GM18858 (cell line): Measurements from ENCODE around the gene SETD1A.

Experiments used
- ATAC-seq: cut with Tn5 transposase; IDR thresholded peaks from one replicate; pipeline ENCODE4 v1.9.1; 2021; ENCODE audit not compliant: unreplicated experiment

The SETD1A gene

DNA sequence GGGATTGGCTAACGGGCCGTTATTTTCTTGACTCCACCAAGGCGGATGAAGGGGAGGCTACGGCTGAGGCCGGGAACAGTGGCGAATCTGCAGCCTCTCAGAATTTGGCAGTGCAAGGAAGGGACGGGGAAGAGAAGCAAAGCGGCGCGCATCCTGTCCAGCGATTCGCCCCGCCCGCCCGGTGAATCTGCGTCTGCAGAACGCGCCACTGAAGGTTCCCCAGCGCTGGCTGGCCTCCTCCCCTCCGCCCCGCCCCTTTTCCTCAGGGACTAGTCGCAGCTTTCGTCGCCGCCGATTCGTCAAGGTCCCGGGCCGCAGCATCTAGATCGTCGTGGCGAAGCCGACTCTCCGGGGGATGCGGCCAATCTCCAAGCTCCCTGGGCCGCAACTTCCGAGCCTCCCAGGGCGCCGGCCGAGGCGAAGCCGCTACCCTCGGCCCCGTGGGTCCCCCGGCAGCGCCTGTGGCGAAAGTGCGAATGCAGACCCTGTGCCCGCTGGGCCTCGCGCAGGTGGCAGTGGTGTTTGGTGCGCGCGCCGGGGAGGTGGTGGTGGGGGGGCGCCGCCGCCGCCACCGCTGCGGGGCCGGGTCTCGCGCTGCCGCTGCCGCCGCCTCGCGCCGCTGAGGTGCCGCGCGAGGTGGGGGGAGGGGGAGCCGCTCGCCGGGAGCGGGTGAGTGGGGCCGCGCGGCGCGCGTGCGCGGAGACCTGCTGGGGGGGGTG, at the start of gene SETD1A:
TSS of gene SETD1A (plus strand) at position 299 of the 719 bp plus-strand sequence. CDS start 978 bp downstream, outside the sequence.
- peak; percentile 47 for ATAC-seq

DNA sequence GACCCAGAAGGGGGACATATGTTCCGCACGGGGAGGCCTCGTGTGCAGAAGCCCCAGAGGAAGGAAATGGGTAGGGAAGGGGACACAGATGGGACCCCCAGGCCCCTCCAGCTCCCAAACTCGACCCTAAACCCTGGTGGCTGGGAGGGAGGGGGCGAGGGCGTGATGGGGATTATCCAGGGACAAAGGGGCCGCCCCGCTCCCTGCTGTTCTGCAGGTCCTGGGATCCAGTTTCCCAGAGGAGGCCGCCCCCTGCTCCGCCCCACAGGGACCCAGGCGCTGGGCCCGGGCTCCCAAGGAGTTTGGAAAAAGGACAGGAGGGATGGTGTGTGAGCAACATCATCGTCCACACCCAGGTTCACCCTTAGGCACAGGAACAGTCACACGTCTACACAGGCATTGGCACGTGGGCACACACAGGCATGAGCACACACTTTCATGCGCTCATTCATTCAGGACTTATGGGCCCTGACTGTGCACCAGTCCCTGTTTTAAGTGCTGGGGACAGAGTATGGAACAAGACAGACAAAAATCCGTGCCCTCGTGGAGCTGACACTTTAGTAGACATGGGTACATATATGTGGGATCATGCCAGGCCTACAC, 47.0 kb upstream of the SETD1A start:
- ATAC-seq, result no peak

DNA sequence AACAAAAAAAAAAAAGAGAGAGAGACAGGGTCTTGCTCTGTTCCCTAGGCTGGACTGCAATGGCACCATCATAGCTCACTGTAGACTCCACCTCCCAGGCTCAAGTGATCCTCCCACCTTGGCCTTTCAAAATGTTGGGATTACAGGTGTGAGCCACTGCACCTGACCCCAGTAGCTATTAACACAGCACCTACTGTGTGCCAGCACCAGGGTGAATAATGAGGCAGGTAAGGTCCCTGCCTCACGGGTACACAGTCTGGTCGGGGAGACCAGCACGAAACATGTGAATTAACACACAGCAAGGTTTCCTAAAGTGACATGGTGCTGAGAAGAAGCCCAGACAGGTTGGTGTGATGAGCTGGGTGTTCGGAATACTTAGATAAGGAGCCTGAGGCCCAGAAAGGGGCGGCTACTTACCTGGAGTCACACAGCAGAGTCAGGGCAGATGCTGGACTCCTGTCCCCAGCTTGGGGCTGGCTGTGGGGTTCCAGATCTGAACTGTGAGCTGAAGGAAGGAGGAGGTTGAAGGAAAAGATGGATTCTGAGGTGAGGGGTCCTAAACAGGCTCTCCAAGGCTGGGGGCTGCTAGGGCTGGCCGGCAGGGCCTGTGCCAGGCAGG, 44.7 kb upstream of the SETD1A start:
- ATAC-seq, result no peak

DNA sequence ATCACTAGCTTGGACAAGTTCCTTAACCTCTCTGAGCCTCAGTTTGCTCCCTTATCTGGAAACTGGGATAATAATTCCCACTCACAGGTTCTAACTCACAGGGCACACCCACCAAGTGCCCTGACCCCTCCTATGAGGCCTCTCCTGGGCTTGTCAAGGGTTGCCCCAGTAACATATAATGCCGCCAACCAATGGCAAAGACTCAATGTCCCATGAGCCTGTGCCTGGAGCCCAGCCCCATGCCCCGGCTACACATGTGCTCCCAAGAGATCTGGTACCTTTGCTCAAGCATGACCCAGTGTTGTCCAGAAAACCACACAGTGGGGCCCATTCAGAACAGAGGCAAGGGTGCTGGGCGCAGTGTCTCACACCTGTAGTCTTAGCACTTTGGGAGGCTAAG, 42.7 kb upstream of the SETD1A start:
- no peak for ATAC-seq

DNA sequence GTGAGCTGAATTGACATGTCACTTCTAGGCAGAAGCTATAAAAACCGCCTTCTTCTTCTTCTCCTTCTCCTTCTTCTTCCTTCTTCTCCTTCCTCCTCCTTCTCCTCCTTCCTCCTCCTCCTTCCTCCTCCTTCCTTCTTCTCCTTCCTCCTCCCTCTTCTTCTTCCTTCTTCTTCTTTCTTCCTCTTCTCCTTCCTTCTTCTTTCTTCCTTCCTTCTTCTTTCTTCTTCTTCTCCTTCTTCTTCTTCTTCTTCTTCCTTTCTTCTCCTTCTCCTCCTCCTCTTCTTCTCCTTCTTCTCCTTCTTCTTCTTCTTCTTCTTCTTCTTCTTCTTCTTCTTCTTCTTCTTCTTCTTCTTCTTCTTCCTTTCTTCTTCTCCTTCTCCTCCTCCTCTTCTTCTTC, 38.9 kb upstream of the SETD1A start:
- ATAC-seq, result no peak

DNA sequence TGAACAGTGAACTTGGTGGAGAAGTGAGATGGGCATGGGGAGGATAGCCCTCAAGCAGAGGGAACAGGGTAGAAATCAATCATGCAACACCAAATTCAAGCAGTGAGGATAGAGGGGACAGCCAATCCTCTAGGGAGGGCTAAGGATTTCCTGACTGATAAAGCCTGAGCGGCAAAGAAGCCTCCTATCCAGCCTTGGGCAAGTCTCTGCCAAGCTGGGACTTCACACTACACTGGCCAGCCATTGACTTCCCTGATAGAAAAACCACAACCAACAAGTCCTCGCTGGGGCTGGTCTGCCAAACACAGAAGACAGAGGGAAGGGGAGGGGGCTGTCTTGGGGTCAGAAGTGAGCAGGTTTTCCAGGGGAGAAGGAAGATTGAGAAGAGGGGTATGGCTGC, 36.7 kb upstream of the SETD1A start:
- ATAC-seq, result no peak

DNA sequence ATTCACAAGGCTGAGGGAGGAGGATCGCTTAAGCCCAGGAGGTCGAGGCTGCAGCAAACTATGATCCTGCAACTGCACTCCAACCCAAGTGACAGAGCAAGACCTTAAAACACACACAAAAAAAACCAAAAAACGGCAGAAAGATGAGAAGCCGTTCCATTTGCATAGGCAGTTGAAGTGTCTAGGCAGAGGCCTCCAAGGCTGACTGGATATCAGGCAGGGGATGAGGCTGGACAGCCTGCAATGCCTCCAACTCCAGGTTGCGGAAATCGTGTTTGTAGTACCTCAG, 36.2 kb upstream of the SETD1A start:
- no peak for ATAC-seq

DNA sequence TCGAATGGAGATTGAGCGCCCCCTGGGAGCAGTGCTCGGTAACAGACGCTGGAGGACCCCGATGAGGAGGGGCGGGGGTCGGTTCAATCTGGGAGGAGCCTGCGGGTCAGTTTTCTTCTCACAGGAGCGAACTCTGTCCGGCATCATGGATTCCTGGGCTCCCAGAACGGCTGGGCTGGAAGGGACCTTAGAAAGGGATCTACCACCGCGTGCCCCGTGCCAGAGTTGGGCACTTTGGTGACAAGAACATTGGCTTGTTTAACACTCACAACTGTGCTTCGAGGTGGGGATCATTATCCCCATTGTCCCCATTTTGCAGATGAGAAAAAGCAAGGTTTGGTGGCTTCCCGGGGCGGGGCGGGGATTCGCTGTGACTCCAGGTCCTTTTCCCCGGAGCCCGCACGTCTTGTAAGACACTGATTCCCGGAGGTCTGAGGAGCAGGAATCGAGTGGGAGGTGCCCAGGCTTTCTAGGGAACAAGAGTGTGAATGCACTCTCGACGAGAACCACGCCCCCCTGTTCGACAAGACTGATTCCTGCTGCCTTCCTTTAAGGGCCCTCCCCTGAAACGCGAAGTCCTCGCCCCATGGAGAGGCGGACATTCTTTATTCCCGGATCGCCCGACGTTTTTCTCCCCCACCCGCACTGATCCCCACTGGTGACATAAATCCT, 35.7 kb upstream of the SETD1A start:
- no peak for ATAC-seq

DNA sequence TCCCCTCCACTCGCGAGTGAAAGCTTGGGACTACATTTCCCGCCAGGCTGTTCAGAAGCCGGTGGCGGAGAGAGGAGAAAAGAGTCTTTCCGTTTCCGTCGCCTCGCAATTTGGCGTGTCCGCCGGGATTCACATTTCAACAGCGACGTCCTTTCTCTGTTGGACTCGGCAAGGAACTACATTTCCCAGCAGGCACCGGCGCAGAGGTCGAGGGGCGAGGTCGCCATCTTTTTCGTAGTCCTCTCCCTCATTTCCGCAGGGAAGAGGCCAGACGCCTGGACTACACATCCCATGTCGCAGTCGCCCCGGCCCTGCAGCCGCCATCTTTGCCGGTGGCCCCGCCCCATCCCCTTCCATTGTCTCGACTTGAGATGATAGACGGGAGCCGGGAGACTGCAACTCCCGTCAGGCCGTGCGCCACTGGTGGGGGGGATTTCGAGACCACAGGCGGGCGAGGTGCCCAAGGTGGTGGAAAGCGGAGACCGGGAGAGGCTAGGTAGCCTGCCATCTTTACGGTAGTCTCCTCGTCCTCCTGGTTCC, 35.1 kb upstream of the SETD1A start:
- ATAC-seq, result peak; percentile 48

DNA sequence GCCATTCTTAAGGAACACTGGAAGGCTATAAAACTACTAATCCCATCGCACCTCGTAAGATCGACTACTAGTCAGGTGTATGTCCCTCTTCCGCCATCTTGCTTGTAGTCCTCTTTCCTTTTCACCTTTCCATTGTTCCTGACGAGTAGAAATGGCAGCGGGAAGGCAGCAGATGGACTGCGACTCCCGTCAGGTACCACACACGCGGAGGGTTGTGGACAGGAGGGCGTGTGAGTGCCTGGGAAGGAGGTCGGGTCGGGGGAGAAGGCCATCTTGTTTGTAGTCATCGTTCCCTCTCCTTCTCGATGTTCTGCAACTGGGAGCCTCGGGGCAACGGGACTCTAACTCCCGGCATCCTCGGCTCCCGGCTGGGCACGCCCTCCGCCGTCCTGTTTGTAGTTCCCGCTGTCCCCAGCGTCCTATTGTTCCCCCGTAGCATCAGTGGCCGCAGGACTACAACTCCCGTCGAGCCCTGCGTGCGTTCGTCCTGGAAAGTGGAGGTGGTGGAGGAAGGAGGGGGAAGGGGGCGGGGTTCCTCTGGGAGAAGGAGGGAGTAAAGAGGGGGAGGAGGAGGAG, 34.5 kb upstream of the SETD1A start:
- ATAC-seq, result peak; percentile 59

DNA sequence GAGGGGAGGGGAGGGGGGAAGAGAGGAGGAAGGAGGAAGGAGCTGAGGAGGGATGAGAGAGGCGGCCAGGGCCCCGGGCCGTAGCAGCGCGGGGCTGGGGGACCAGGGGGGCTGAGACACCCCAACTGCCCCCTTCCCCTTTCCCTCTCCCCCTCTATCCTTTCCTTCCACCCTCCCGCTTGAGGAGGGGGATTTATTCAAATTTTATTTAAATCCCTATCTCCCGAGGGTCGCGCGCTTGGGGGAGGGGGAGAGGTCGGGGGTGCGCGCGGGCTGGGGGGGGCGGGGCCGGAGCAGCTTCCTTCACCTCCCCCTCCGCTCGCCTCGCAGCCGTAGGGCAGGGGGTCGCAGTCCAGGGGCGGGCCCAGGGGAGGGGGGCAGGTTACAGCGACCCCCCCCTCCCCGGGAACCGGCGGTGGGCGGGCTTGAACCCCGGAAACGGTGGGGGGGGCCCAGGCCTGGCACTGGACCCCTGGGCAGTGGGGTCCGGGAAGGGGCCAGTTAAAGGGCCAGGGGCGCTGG, 33.9 kb upstream of the SETD1A start, which contains the start of gene FBXL19:
TSS of gene FBXL19 (plus strand) at position 19 of the 522 bp plus-strand sequence. CDS start 2,183 bp downstream, outside the sequence.
- no peak for ATAC-seq

DNA sequence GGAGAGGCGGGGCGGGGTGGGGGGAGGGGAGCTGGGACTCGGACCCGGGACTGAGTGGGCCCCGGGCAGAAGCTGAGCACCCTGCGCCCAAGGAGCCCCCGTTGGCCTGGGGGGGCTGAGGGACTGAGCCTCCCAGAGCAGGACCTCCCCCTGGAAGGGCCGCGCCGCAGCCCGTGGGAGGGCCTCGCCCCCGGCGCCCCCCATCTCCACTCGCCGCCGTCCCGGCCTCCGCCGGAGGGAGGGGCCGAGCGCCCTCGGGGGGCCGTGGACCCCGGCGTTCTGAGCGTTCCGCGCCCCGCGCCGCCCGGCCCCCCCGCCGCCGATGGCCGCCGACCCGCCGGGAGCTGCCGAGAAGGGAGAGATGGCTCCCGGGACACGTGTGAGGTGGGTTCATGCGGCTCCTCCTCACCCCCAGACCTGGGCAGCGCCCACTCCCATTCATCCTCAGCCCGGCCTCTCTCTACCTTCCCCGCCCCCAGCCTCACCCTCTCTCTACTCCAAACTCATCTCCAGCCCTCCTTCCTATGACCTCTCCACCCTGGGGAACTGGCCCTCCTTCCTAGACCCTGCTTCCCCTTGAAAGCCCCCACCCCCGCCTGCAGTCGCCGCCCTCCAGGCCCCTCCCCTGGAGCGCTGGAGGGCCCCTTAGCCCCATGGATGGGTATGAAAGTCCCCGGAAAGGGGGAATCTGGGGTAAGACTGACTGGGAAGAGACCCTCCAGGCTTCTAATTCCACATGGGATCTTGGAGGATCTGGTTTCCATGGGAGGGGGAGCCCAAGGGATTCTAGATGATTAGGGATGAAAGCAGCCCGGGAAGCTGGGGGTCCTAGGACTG, 33.3 kb upstream of the SETD1A start:
- ATAC-seq, result no peak

DNA sequence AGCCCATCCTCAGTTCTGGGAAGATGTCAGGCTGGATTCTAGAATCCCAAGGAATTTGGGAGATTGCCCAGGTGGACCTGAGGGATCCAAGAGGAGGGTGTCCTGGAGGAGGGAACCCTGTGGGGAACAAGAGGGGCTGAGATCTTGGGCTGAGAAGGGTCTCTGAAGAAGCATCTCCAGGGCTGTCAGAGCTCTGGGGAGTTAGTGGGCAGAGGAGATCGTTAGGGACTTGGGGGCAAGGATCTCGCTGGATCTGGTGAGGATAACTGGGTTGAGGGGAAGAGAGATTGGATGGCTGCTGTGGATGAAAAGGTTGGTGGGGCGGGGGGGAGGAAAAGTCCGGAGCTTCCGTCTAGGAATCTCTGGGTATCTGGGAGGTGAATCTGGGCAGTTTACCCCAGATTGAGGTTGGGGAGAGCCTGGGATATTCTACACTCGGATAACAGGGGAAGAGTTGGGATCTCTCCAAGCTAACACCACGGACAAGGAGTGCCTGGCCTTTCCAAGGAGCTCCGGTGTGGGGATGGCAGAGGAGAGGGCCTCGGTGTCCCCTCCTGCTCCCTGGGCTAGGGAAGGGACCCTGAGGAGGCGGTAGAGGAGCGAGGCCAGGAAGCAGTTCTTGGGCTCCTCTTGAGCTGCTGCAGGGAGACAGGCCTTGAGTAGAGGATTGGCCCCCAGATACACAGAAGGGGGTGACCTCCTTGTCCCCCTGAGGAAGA, 32.5 kb upstream of the SETD1A start:
- no peak for ATAC-seq

DNA sequence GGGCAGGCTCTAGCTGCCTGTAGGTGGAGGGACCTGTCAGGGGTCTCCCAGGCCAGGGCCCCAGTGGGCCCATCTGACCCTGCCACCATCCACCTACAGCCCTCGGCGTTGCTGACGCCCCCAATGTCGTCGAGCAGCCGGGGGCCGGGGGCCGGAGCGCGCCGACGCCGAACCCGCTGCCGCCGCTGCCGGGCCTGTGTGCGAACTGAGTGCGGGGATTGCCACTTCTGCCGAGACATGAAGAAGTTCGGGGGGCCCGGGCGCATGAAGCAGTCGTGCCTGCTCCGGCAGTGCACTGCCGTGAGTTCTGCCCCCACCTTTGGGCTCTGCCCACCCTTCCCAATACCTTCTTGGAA, 31.9 kb upstream of the SETD1A start:
- ATAC-seq, result no peak

DNA sequence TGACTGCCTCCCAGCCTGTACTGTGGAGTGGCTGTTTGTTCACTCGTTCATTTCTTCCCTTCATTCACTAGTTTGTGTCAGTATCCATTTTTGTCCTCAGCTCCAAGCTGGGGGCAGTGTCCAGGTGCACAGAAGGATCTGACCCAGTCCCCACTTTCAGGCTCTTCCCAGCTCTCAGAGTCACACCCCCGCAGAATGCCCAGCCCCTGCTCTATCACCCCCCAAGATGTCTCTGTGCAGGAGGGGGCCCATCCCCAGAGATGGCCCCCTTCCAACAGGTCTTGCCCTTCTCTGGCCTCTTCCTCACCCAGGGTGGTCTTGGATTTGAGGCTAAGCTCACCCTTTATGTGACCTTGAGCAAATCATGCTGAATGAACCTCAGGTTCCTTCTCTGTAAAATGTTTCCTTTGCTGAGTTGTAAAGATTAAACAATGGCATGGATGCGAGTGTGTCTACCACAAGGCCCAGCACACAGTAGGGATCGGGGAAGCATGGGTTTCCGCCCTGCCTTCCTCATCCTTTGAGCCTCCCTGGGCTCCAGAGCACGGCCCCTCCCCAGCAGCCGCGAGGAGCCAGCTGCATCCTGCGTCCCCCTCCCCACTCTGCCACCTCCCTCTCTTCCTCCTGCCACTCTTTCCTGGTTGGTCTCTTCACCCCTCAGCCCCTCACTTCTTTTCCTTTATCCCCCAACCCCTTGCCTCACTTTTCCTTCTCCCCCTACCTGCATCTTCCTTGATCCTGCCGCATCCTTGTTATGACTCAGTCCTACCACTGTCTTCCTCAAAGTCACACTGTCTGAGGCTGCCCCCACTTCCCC, 31.4 kb upstream of the SETD1A start:
- no peak for ATAC-seq

DNA sequence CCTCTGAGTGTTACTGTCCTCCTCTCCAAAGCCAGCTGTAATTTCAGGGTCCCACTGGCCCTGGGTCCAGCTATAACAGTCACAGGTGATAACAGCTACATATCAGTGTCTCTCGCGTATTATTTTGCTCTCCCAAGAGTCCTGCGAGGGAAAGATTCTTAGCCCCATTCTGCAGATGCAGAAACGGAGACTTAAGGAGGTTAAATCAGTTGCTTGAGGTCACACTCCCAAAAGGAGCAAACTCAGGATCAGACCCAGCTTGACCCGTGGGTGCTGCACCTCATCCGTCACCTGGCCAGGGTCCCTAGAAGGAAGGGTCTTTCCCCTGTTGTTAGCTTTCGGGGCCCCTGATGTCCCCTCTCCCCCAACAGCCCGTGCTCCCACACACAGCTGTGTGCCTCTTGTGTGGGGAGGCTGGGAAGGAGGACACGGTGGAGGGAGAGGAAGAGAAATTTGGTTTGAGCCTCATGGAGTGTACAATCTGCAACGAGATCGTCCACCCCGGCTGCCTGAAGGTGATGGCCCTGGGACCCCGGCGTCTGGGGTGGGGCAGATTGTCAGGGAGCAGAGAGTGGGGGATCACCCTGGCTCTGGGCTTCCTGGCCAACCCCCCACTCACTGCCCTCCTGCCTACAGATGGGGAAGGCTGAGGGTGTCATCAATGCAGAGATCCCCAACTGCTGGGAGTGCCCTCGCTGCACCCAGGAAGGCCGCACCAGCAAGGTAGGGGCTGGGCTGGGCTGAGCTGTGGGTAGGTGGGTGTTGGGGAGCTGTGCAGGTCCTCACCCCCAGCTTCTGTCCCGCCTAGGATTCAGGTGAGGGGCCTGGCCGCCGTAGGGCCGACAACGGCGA, 30.4 kb upstream of the SETD1A start:
- ATAC-seq, result no peak

DNA sequence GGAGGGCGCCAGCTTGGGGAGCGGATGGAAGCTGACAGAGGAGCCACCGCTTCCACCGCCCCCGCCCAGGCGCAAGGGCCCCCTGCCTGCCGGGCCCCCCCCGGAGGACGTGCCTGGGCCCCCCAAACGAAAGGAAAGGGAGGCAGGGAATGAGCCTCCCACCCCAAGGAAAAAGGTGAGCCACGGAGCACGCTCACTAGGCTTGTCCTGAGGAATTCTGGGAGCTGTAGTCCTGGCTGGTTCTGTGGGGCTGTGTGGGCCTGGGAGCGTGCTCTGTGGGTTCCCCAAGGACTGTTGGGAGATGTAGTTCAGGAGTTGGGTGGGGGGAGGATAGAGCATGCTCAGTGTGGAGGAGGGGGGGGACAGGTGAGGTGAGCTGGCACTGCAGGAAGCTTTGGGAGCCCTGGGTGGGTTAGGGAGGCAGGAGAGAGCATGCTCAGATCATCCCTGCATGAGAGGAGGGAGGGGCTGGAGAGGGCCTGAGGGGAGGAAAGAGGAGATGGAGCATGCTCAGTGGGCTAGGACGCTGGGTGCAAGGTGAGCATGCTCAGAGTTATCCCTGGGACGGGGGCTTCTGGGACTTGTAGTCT, 29.7 kb upstream of the SETD1A start:
- no peak for ATAC-seq
